SK-N-SH treated with all-trans-retinoic acid at 6 μM for 48 hours (cell line): ENCODE data around the gene PCLAF.

ENCODE experiments used
- ATAC-seq: fragments of 200-7000 bp; cut with Tn5 transposase; 3 replicates; pipeline ENCODE4 v1.9.1; 2020; ENCODE audit warnings: mild to moderate bottlenecking, moderate library complexity
- ARNTL ChIP-seq: fragments of 450-650 bp; formaldehyde crosslinking; IDR thresholded peaks from 2 replicates; pipeline ENCODE4 v1.5.0; 2020; ENCODE audit warnings: low read depth, mild to moderate bottlenecking, moderate library complexity, borderline replicate concordance
- BACH2 ChIP-seq: fragments of 250-450 bp; sonication (Bioruptor Pico); IDR thresholded peaks from 2 replicates; pipeline ENCODE4 v1.9.0; 2021; ENCODE audit warnings: mild to moderate bottlenecking, borderline replicate concordance
- ESRRG ChIP-seq: fragments of 250-450 bp; sonication (Bioruptor Pico); IDR thresholded peaks from 2 replicates; pipeline ENCODE4 v1.6.1; 2021; ENCODE audit warnings: mild to moderate bottlenecking
- GLIS3 ChIP-seq: fragments of 250-450 bp; sonication (Bioruptor Pico); IDR thresholded peaks from 2 replicates; pipeline ENCODE4 v1.5.0; 2020; ENCODE audit warnings: mild to moderate bottlenecking, moderate library complexity
- ISL1 ChIP-seq: fragments of 250-450 bp; sonication (Bioruptor Pico); IDR thresholded peaks from 2 replicates; pipeline ENCODE4 v2.1.2; 2022; ENCODE audit warnings: mild to moderate bottlenecking, moderate library complexity
- OSR1 ChIP-seq: fragments of 250-450 bp; sonication (Bioruptor Pico); IDR thresholded peaks from 2 replicates; pipeline ENCODE4 v1.8.0; 2022; ENCODE audit warnings: moderate library complexity, mild to moderate bottlenecking, inconsistent platforms
- PPARA ChIP-seq: fragments of 250-450 bp; sonication (Bioruptor Pico); IDR thresholded peaks from 2 replicates; pipeline ENCODE4 v1.5.0; 2020; ENCODE audit warnings: mild to moderate bottlenecking, borderline replicate concordance
- SNAI2 ChIP-seq: fragments of 250-450 bp; sonication (Bioruptor Pico); IDR thresholded peaks from 2 replicates; pipeline ENCODE4 v1.5.0; 2020; ENCODE audit warnings: mild to moderate bottlenecking, moderate library complexity
- TCF4 ChIP-seq: fragments of 250-450 bp; sonication (Bioruptor Pico); IDR thresholded peaks from 2 replicates; pipeline ENCODE4 v1.8.0; 2021; ENCODE audit warnings: mild to moderate bottlenecking, moderate library complexity, borderline replicate concordance
- TOX ChIP-seq: fragments of 250-450 bp; sonication (Bioruptor Pico); IDR thresholded peaks from 2 replicates; pipeline ENCODE4 v1.8.0; 2021; ENCODE audit warnings: mild to moderate bottlenecking, moderate library complexity, borderline replicate concordance
- ZC3H10 ChIP-seq: fragments of 250-450 bp; sonication (Bioruptor Pico); IDR thresholded peaks from 2 replicates; pipeline ENCODE4 v1.5.1; 2021; ENCODE audit warnings: mild to moderate bottlenecking, moderate library complexity
- ZFP3 ChIP-seq: fragments of 250-450 bp; sonication (Bioruptor Pico); IDR thresholded peaks from 2 replicates; pipeline ENCODE4 v1.5.0; 2020; ENCODE audit warnings: mild to moderate bottlenecking, moderate library complexity
- ZNF565 ChIP-seq: fragments of 450-650 bp; formaldehyde crosslinking; conservative IDR thresholded peaks from 2 replicates; pipeline ENCODE4 v1.5.0; 2020; ENCODE audit warnings: low read depth, mild to moderate bottlenecking, moderate library complexity
- ZNF70 ChIP-seq: fragments of 450-650 bp; formaldehyde crosslinking; IDR thresholded peaks from 2 replicates; pipeline ENCODE4 v1.5.0; 2020; ENCODE audit warnings: mild to moderate bottlenecking, moderate library complexity
- ZNF8 ChIP-seq: fragments of 450-650 bp; formaldehyde crosslinking; IDR thresholded peaks from 2 replicates; pipeline ENCODE4 v1.5.0; 2020; ENCODE audit warnings: mild to moderate bottlenecking, moderate library complexity
- TF ChIP-seq, protein P1 (sequence below): fragments of 250-450 bp; sonication (Bioruptor Pico); IDR thresholded peaks from 2 replicates; pipeline ENCODE4 v1.5.0; 2020; ENCODE audit warnings: mild to moderate bottlenecking, moderate library complexity
- TF ChIP-seq, protein P2 (sequence below): fragments of 250-450 bp; sonication (Bioruptor Pico); IDR thresholded peaks from 2 replicates; pipeline ENCODE4 v1.8.0; 2020; ENCODE audit warnings: mild to moderate bottlenecking, moderate library complexity, borderline replicate concordance
- TF ChIP-seq, protein P3 (sequence below): fragments of 250-450 bp; sonication (Bioruptor Pico); IDR thresholded peaks from 2 replicates; pipeline ENCODE4 v1.5.1; 2021; ENCODE audit warnings: mild to moderate bottlenecking, moderate library complexity
- TF ChIP-seq, protein P4 (sequence below): fragments of 250-450 bp; sonication (Bioruptor Pico); IDR thresholded peaks from 2 replicates; pipeline ENCODE4 v1.8.0; 2021; ENCODE audit warnings: low read depth, mild to moderate bottlenecking, moderate library complexity, borderline replicate concordance
- TF ChIP-seq, protein P5 (sequence below): fragments of 250-450 bp; sonication (Bioruptor Pico); IDR thresholded peaks from 2 replicates; pipeline ENCODE4 v1.5.1; 2020; ENCODE audit warnings: low read depth, mild to moderate bottlenecking, moderate library complexity

The PCLAF gene

DNA sequence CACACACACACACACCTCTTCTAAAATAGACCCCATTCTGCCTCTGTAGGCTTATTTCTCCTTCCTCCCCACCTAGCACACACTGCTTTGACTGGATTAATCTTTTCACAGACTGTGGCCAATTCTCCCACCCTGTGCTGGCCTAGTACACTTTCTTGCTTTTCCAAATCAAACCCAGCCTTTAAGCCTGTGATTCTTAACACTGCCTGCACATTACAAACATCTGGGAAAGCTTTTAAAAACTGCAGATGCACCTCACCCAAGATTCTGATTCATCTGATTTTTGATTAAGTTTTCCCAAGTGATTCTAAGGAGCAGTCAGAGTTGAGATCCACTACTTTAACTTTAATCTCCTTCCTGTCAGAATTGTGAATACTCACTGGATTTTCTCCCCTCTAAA lies 38.0 kb downstream of the PCLAF start (continued):
- TF ChIP-seq, protein P1, sequence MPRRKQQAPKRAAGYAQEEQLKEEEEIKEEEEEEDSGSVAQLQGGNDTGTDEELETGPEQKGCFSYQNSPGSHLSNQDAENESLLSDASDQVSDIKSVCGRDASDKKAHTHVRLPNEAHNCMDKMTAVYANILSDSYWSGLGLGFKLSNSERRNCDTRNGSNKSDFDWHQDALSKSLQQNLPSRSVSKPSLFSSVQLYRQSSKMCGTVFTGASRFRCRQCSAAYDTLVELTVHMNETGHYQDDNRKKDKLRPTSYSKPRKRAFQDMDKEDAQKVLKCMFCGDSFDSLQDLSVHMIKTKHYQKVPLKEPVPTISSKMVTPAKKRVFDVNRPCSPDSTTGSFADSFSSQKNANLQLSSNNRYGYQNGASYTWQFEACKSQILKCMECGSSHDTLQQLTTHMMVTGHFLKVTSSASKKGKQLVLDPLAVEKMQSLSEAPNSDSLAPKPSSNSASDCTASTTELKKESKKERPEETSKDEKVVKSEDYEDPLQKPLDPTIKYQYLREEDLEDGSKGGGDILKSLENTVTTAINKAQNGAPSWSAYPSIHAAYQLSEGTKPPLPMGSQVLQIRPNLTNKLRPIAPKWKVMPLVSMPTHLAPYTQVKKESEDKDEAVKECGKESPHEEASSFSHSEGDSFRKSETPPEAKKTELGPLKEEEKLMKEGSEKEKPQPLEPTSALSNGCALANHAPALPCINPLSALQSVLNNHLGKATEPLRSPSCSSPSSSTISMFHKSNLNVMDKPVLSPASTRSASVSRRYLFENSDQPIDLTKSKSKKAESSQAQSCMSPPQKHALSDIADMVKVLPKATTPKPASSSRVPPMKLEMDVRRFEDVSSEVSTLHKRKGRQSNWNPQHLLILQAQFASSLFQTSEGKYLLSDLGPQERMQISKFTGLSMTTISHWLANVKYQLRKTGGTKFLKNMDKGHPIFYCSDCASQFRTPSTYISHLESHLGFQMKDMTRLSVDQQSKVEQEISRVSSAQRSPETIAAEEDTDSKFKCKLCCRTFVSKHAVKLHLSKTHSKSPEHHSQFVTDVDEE (CRISPR knock-in tag) = no peak

DNA sequence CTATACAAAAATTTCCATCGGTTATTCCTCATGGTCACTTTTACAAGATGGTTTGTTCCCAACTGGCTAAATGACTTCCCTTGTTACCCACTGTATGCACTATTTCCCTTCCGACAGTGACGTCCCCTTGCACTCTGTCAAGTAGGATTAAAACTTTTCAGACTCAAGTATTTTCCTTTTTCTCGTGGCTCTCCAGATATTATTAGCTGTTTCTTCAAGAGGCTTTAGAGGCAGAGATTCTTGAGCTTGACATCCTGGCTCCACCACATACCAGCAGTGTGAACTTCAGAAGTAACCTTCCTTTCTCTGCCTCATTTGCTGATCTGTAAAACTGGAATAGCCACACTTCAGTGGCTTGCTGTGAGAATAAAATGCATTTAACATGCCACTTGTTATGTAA lies 39.3 kb downstream of the PCLAF start:
- TF ChIP-seq ARNTL (CRISPR knock-in tag) = no peak
- TF ChIP-seq OSR1 (CRISPR knock-in tag) = no peak
- TF ChIP-seq, protein P2, sequence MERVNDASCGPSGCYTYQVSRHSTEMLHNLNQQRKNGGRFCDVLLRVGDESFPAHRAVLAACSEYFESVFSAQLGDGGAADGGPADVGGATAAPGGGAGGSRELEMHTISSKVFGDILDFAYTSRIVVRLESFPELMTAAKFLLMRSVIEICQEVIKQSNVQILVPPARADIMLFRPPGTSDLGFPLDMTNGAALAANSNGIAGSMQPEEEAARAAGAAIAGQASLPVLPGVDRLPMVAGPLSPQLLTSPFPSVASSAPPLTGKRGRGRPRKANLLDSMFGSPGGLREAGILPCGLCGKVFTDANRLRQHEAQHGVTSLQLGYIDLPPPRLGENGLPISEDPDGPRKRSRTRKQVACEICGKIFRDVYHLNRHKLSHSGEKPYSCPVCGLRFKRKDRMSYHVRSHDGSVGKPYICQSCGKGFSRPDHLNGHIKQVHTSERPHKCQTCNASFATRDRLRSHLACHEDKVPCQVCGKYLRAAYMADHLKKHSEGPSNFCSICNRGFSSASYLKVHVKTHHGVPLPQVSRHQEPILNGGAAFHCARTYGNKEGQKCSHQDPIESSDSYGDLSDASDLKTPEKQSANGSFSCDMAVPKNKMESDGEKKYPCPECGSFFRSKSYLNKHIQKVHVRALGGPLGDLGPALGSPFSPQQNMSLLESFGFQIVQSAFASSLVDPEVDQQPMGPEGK (CRISPR knock-in tag) = no peak
- TF ChIP-seq GLIS3 (CRISPR knock-in tag) = no peak

DNA sequence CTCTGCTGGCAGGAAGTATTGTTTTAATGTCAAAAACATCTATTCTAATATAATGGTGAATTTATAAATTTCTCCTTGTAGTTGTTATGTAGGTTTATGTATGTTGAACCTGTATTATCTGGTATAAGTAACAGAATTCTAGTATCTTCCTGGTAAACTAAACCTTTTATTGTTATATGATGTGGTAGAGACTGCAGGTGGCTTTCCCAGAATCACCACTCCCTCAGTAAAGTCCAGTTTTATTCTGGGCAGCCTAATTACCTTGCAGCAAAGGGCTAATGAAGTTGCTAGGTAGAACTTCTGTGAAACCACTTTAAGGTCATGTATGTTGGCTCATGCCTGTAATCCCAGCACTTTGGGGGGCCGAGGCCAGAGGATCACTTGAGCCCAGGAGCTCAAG lies 40.9 kb downstream of the PCLAF start:
- TF ChIP-seq ARNTL (CRISPR knock-in tag) = no peak
- TF ChIP-seq BACH2 = no peak
- no peak for TF ChIP-seq ZNF8 (CRISPR knock-in tag)
- no peak for TF ChIP-seq SNAI2 (CRISPR knock-in tag)
- no peak for TF ChIP-seq ZNF565
- no peak for TF ChIP-seq ZC3H10 (CRISPR knock-in tag)
- TF ChIP-seq ZNF70 = no peak
- TF ChIP-seq, all 23 proteins: peak for 0
- no peak for ATAC-seq

More for the DNA sequence above, 39.3 kb downstream of the PCLAF start:
- no peak for ATAC-seq

DNA sequence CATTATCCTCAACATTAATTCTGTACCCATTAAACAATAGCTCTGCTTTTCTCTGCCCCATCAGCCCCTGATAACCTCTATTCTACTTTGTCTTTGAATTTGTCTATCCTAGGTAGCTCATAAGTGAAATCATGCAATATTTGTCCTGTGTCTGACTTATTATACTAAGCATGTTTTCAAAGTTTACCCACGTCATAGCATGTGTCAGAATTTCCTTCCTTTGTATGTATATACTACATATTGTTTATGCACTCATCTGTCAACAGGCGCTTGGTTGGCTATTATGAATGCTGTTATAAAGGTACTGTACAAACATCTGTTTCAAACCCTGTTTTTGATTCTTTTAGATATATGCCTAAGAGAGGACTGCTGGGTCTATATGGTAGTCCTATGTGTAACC lies 43.5 kb downstream of the PCLAF start:
- ATAC-seq = no peak
- TF ChIP-seq OSR1 (CRISPR knock-in tag) (no peak), TOX (CRISPR knock-in tag) (no peak), SNAI2 (CRISPR knock-in tag) (no peak), ZC3H10 (CRISPR knock-in tag) (no peak), BACH2 (no peak), ZFP3 (no peak), ZNF70 (no peak), PPARA (CRISPR knock-in tag) (no peak), GLIS3 (CRISPR knock-in tag) (no peak), ISL1 (no peak), ZNF565 (no peak), ARNTL (CRISPR knock-in tag) (no peak), ESRRG (CRISPR knock-in tag) (no peak), TCF4 (CRISPR knock-in tag) (no peak)
- TF ChIP-seq, protein P3, sequence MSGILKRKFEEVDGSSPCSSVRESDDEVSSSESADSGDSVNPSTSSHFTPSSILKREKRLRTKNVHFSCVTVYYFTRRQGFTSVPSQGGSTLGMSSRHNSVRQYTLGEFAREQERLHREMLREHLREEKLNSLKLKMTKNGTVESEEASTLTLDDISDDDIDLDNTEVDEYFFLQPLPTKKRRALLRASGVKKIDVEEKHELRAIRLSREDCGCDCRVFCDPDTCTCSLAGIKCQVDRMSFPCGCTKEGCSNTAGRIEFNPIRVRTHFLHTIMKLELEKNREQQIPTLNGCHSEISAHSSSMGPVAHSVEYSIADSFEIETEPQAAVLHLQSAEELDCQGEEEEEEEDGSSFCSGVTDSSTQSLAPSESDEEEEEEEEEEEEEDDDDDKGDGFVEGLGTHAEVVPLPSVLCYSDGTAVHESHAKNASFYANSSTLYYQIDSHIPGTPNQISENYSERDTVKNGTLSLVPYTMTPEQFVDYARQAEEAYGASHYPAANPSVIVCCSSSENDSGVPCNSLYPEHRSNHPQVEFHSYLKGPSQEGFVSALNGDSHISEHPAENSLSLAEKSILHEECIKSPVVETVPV (CRISPR knock-in tag) = no peak
- TF ChIP-seq, protein P2 (CRISPR knock-in tag) = no peak
- TF ChIP-seq, protein P4, sequence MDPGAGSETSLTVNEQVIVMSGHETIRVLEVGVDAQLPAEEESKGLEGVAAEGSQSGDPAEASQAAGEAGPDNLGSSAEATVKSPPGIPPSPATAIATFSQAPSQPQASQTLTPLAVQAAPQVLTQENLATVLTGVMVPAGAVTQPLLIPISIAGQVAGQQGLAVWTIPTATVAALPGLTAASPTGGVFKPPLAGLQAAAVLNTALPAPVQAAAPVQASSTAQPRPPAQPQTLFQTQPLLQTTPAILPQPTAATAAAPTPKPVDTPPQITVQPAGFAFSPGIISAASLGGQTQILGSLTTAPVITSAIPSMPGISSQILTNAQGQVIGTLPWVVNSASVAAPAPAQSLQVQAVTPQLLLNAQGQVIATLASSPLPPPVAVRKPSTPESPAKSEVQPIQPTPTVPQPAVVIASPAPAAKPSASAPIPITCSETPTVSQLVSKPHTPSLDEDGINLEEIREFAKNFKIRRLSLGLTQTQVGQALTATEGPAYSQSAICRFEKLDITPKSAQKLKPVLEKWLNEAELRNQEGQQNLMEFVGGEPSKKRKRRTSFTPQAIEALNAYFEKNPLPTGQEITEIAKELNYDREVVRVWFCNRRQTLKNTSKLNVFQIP (CRISPR knock-in tag) = no peak
- TF ChIP-seq, protein P1 (CRISPR knock-in tag) = no peak
- TF ChIP-seq, protein P5, sequence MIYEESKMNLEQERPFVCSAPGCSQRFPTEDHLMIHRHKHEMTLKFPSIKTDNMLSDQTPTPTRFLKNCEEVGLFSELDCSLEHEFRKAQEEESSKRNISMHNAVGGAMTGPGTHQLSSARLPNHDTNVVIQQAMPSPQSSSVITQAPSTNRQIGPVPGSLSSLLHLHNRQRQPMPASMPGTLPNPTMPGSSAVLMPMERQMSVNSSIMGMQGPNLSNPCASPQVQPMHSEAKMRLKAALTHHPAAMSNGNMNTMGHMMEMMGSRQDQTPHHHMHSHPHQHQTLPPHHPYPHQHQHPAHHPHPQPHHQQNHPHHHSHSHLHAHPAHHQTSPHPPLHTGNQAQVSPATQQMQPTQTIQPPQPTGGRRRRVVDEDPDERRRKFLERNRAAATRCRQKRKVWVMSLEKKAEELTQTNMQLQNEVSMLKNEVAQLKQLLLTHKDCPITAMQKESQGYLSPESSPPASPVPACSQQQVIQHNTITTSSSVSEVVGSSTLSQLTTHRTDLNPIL = no peak
